Activated CD8-positive, alpha-beta T cell treated with anti-CD3 and anti-CD28 coated beads for 36 hours (primary cell): ENCODE data around the gene MATCAP1. TPM values are rescaled to one million over a fixed set of nuclear protein-coding genes. Genes with fewer than 3 reads are reported as not detected.

ENCODE experiments used
- ATAC-seq: fragments of 200-7000 bp; cut with Tn5 transposase; one replicate; pipeline ENCODE4 v1.10.0; 2021; ENCODE audit warnings: mild to moderate bottlenecking, moderate library complexity
- CTCF ChIA-PET: fragments of 350-600 bp; sonication (Branson Sonifier 250); formaldehyde crosslinking; loops from one replicate; lab custom pipeline; 2021; ENCODE audit warnings: antibody characterized with exemption; lab: Charles Lee
- POLR2A ChIA-PET: fragments of 350-600 bp; sonication (Branson Sonifier 250); formaldehyde crosslinking; loops from one replicate; lab custom pipeline; 2021; ENCODE audit warnings: antibody characterized with exemption; lab: Charles Lee
- DNase-seq: peaks from one replicate; pipeline ENCODE4 v3.0.0-alpha.2; 2020
- H3K27ac Mint-ChIP-seq: one replicate; pipeline ENCODE4 v1.8.0; 2021; ENCODE audit warnings: mild to moderate bottlenecking, mixed read lengths
- H3K27me3 Mint-ChIP-seq: one replicate; pipeline ENCODE4 v1.8.0; 2021; ENCODE audit warnings: mixed read lengths
- H3K36me3 Mint-ChIP-seq: one replicate; pipeline ENCODE4 v1.8.0; 2021; ENCODE audit warnings: low read depth, mixed read lengths
- H3K4me1 Mint-ChIP-seq: one replicate; pipeline ENCODE4 v1.8.0; 2021; ENCODE audit warnings: low read depth, mixed read lengths
- H3K4me3 Mint-ChIP-seq: one replicate; pipeline ENCODE4 v1.8.0; 2021; ENCODE audit warnings: mild to moderate bottlenecking, moderate library complexity, mixed read lengths
- H3K9me3 Mint-ChIP-seq: one replicate; pipeline ENCODE4 v1.8.0; 2021; ENCODE audit warnings: mixed read lengths
- intact Hi-C: fragments of 100-400 bp; cut with micrococcal nuclease; formaldehyde crosslinking; loops from one replicate; pipeline ENCODE4 v1.10.0; 2022
- total RNA-seq, 2 experiments: library from RNA; stranded (reverse); gene quantifications; one replicate each; pipeline ENCODE4 v1.2.3, GENCODE V29; 2021
- TF ChIP-seq, protein P1 (sequence below): fragments of 200-600 bp; IDR thresholded peaks from one replicate; pipeline ENCODE4 v1.8.0; 2022; ENCODE audit warnings: antibody characterized with exemption, mild to moderate bottlenecking

Gene MATCAP1
- total RNA-seq, 2 experiments from 2014 or later = 49.5 to 49.9 TPM

DNA sequence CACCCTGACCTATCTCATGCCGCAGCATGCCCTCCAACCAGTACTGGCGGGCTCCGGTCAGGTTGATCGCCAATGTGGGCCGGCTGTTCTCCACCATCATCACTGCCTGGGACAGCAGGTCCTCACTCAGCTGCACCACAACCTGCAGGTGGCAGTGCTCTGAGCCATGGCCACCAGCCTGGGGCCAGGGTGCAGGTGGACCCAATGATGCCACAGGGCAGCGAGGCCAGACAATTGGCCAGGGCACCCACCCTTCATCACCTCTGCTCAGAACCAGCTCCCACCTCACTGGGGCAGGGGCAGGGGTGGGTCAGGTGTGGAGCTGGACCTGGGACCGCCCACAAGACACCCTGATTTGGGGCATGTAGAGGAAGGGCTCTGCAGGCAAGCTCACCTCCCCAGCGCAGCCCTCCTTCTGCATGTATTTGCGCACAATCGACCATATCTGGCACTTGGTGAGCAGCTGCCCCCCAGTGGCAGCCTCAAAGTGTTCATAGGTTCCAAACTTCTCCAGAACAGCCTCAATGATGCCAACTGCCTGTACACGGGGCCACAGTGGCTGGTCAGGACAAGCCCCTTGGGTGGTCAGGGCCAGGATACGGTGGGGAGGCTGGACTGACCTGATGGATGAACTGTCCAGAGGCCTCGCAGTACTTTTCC is 4.2 kb downstream of the MATCAP1 start:
- Mint-ChIP-seq H3K4me3 (no peak overlapping the region), H3K36me3 (peaks cover 7% of the 10 kb centered on the region), H3K9me3 (no peaks in the 10 kb centered on the region), H3K27ac (no peak overlapping the region), H3K27me3 (peaks cover 36% of the 10 kb centered on the region), H3K4me1 (peaks cover 26% of the 10 kb centered on the region)
- ChIA-PET CTCF (interaction anchor here (0.7 to 16.0 kb wide), 6 partner anchors 9 to 196 kb away, joined by 3 to 209 read pairs (median 3); partner anchors contain the start of genes B3GNT9, FBXL8, HSF4 and NOL3), POLR2A (interaction anchor here (4.6 kb wide), 1 partner anchor 14 kb away, joined by 23 read pairs; the partner anchor contains the start of gene HSF4)
- peak; percentile 60 for DNase-seq
- no peak for ATAC-seq
- TF ChIP-seq, protein P1, sequence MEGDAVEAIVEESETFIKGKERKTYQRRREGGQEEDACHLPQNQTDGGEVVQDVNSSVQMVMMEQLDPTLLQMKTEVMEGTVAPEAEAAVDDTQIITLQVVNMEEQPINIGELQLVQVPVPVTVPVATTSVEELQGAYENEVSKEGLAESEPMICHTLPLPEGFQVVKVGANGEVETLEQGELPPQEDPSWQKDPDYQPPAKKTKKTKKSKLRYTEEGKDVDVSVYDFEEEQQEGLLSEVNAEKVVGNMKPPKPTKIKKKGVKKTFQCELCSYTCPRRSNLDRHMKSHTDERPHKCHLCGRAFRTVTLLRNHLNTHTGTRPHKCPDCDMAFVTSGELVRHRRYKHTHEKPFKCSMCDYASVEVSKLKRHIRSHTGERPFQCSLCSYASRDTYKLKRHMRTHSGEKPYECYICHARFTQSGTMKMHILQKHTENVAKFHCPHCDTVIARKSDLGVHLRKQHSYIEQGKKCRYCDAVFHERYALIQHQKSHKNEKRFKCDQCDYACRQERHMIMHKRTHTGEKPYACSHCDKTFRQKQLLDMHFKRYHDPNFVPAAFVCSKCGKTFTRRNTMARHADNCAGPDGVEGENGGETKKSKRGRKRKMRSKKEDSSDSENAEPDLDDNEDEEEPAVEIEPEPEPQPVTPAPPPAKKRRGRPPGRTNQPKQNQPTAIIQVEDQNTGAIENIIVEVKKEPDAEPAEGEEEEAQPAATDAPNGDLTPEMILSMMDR = peak; percentile 51
- intact Hi-C loops = loop anchor here (10.0 kb wide), 1 partner anchor 205 kb away; no protein-coding TSS in a partner anchor

DNA sequence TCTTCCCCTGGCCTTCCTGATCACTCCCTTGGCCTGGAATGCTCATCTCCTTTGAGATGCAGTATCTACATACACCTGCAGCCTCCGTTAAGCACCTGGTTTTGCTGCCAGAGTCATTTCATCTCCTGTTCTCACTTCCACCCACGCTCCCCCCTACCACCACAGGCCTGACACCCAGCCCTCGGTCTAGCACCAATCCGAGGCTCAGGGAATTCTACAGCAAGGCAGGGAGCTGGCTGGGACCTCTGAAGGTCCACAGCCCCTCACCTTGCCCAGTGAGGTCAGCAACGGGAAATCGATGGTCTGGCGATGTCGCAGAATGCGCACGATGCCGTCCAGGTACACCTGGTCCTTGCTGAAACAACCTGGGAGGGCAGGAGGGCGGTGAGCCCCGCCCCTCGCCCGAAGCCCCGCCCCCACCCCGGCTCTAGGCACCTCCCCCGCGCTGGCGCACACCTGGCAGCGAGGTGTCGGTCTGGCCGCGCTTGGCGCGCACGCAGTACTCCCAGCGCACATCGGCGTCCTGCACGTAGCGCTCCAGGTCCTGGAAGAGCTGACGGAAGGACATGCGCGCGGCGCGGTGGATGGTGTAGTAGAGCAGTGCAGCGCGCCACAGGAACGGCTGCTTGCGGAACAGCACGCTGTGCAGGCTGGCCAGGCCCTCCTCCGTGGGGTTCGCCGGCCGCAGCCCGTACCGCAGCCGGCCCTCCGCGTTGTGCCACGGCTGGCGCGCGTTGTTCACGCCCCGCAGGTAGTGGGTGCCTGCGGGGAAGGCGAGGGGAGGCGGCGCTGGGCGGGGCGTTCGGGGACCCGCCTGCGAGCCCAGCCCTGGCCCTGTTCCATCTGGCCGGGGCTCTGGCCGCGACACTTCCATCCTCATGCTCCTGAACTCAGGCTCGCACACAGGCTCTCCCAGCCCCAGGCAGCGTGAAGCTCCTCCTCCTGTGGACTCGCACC is 5.7 kb downstream of the MATCAP1 start:
- intact Hi-C loops = no loop called here
- peak overlapping the region; percentile 57 for H3K4me3 Mint-ChIP-seq
- H3K4me1 Mint-ChIP-seq = peaks cover 37% of the 10 kb centered on the region
- POLR2A ChIA-PET = interaction anchor here (0.7 to 9.2 kb wide), 4 partner anchors 12 to 22 kb away, joined by 4 to 67 read pairs (median 14); partner anchors contain the start of genes E2F4, FBXL8, HSF4 and TRADD
- TF ChIP-seq, protein P1 = peak; percentile 17
- H3K9me3 Mint-ChIP-seq = no peaks in the 10 kb centered on the region
- H3K27ac Mint-ChIP-seq = no peak overlapping the region
- peaks cover 10% of the 10 kb centered on the region for H3K36me3 Mint-ChIP-seq
- CTCF ChIA-PET = interaction anchor here (0.9 to 16.0 kb wide), 6 partner anchors 10 to 224 kb away, joined by 3 to 209 read pairs (median 4); partner anchors contain the start of genes B3GNT9, FBXL8, HSF4 and TRADD
- peaks cover 47% of the 10 kb centered on the region for H3K27me3 Mint-ChIP-seq
- DNase-seq (peak; percentile 81), ATAC-seq (peak; percentile 63)

DNA sequence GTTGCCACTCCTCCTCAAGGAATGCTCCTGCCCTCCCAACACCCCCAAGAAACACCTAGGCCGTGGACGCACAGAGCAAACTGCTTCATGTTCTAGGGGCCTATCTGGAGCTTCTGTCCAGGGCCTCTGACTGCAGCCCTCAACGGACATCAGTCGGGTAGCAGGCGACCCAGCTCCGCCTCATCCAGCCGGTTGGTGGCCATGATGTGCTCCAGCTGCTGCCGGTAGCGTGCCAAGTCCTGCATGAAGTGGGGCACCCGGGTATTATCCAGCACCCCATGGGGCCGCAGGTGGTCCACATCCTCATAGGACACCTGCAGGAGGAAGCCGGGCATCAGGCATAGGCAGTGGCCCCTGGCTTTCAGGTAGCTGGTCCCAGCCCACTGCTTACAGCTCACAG is 7.1 kb downstream of the MATCAP1 start:
- ChIA-PET POLR2A (interaction anchor here (0.6 to 9.2 kb wide), 8 partner anchors 11 to 245 kb away, joined by 3 to 67 read pairs (median 5); partner anchors contain the start of genes E2F4, FBXL8, HSF4 and TMEM208), CTCF (interaction anchor here (0.9 to 16.0 kb wide), 9 partner anchors 8 to 223 kb away, joined by 3 to 209 read pairs (median 4); partner anchors contain the start of genes B3GNT9, FBXL8, HSF4 and TRADD)
- peaks cover 55% of the 10 kb centered on the region for H3K27me3 Mint-ChIP-seq
- H3K27ac Mint-ChIP-seq = no peak overlapping the region
- intact Hi-C loops = no loop called here
- no peak overlapping the region for H3K4me3 Mint-ChIP-seq
- peaks cover 10% of the 10 kb centered on the region for H3K36me3 Mint-ChIP-seq
- H3K9me3 Mint-ChIP-seq = no peaks in the 10 kb centered on the region
- peaks cover 41% of the 10 kb centered on the region for H3K4me1 Mint-ChIP-seq
- ATAC-seq (no peak), DNase-seq (no peak)
- TF ChIP-seq, protein P1 = no peak

DNA sequence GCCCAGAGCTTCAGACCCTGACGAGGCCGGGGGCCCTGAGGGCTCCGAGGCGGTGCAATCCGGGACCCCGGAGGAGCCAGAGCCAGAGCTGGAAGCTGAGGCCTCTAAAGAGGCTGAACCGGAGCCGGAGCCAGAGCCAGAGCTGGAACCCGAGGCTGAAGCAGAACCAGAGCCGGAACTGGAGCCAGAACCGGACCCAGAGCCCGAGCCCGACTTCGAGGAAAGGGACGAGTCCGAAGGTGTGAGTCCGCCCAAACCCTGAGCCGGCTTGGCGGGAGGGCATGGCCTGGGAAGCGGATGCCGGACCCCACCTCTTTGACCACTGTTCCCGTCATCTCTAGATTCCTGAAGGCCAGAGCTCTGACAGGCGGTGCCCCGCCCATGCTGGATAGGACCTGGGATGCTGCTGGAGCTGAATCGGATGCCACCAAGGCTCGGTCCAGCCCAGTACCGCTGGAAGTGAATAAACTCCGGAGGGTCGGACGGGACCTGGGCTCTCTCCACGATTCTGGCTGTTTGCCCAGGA is 9.0 kb downstream of the MATCAP1 start:
- H3K27me3 Mint-ChIP-seq = peaks cover 70% of the 10 kb centered on the region
- TF ChIP-seq, protein P1 = no peak
- CTCF ChIA-PET = interaction anchor here (2.6 to 16.0 kb wide), 3 partner anchors 10 to 157 kb away, joined by 14 to 209 read pairs (median 32); partner anchors contain the start of genes B3GNT9, FBXL8, HSF4 and TRADD
- ATAC-seq (no peak), DNase-seq (no peak)
- H3K27ac Mint-ChIP-seq = no peak overlapping the region
- no peaks in the 10 kb centered on the region for H3K9me3 Mint-ChIP-seq
- POLR2A ChIA-PET = interaction anchor here (0.6 to 9.2 kb wide), 9 partner anchors 9 to 164 kb away, joined by 3 to 67 read pairs (median 4); partner anchors contain the start of genes FBXL8, HSF4, MATCAP1 and TRADD
- peaks cover 57% of the 10 kb centered on the region for H3K4me1 Mint-ChIP-seq
- intact Hi-C loops = no loop called here
- peaks cover 12% of the 10 kb centered on the region for H3K36me3 Mint-ChIP-seq
- peak overlapping the region; percentile 85 for H3K4me3 Mint-ChIP-seq
